OCI-LY7 (cell line): ENCODE data around the gene GTPBP2. TPM values are rescaled to one million over a fixed set of nuclear protein-coding genes. Genes with fewer than 3 reads are reported as not detected.
"Not testable (repeated sequence)": the region's sequence is repeated elsewhere in the genome, so short reads cannot be mapped to it uniquely, and the experiment has no call there.

Experiments
- BruUV-seq: library from RNA; stranded (reverse); fragments of 400-500 nt; replicated peaks from 2 replicates; lab custom pipeline; 2021; lab: Mats Ljungman, UMichigan
- CTCF ChIA-PET: fragments of 300-600 bp; sonication (Branson Sonifier 250); formaldehyde crosslinking; loops from one replicate; lab custom pipeline; 2022; ENCODE audit warnings: antibody characterized with exemption; ENCODE audit not compliant: unreplicated experiment; lab: Charles Lee
- POLR2A ChIA-PET: fragments of 300-600 bp; sonication (Branson Sonifier 250); formaldehyde crosslinking; loops from one replicate; lab custom pipeline; 2022; ENCODE audit warnings: antibody characterized with exemption; lab: Charles Lee
- DNase-seq: peaks from one replicate; pipeline ENCODE4 v3.0.0-alpha.2; 2015; ENCODE audit warnings: low spot score
- H2AFZ ChIP-seq: fragments of 200-600 bp; sonication (generic), shearing (Covaris generic); 2 replicates; pipeline ENCODE4 v1.6.1; 2014; ENCODE audit warnings: mild to moderate bottlenecking, antibody characterized with exemption, low read length, moderate library complexity
- H3K27ac ChIP-seq: fragments of 200-600 bp; sonication (generic); 2 replicates; pipeline ENCODE4 v1.5.1; 2014; ENCODE audit warnings: mixed run types, low read depth, mild to moderate bottlenecking, moderate library complexity, low read length, inconsistent platforms; ENCODE audit not compliant: poor library complexity, severe bottlenecking
- H3K36me3 ChIP-seq: fragments of 200-600 bp; sonication (generic); 2 replicates; pipeline ENCODE4 v1.6.1; 2014; ENCODE audit warnings: mild to moderate bottlenecking, antibody characterized with exemption, low read length, moderate library complexity, mixed read lengths; ENCODE audit not compliant: insufficient read depth
- H3K4me1 ChIP-seq: fragments of 200-600 bp; sonication (generic); 2 replicates; pipeline ENCODE4 v1.5.1; 2014; ENCODE audit warnings: mild to moderate bottlenecking, low read length; ENCODE audit not compliant: insufficient read depth, poor library complexity, severe bottlenecking
- H3K4me2 ChIP-seq: fragments of 200-600 bp; sonication (generic); 2 replicates; pipeline ENCODE4 v1.6.1; 2014; ENCODE audit warnings: mild to moderate bottlenecking, low read length
- H3K4me3 ChIP-seq: fragments of 200-600 bp; sonication (generic); 2 replicates; pipeline ENCODE4 v1.5.1; 2014; ENCODE audit warnings: mild to moderate bottlenecking, low read depth, low read length; ENCODE audit not compliant: poor library complexity, severe bottlenecking
- H3K79me2 ChIP-seq: fragments of 200-600 bp; sonication (generic); 2 replicates; pipeline ENCODE4 v1.6.1; 2016; ENCODE audit warnings: low read depth, mild to moderate bottlenecking, low read length, moderate library complexity, mixed read lengths; ENCODE audit not compliant: insufficient read depth
- H3K9me2 ChIP-seq: fragments of 200-600 bp; sonication (generic); 2 replicates; pipeline ENCODE4 v1.6.1; 2016; ENCODE audit warnings: mild to moderate bottlenecking, low read length, mixed read lengths; ENCODE audit not compliant: insufficient read depth
- H3K9me3 ChIP-seq: fragments of 200-600 bp; sonication (generic); 2 replicates; pipeline ENCODE4 v1.6.1; 2014; ENCODE audit warnings: mild to moderate bottlenecking, mixed run types, low read length, mixed read lengths
- H4K20me1 ChIP-seq: fragments of 200-600 bp; sonication (generic); 2 replicates; pipeline ENCODE4 v1.6.1; 2014; ENCODE audit warnings: mild to moderate bottlenecking, antibody characterized with exemption, low read length, moderate library complexity, mixed read lengths; ENCODE audit not compliant: insufficient read depth
- CTCF ChIP-seq: fragments of 200-600 bp; sonication (generic); conservative IDR thresholded peaks from 2 replicates; pipeline ENCODE4 v1.5.1; 2014; ENCODE audit warnings: mild to moderate bottlenecking, antibody characterized with exemption, low read length, moderate library complexity, mixed read lengths
- EZH2phosphoT487 ChIP-seq: fragments of 200-600 bp; sonication (generic); IDR thresholded peaks from 2 replicates; pipeline ENCODE4 v1.6.1; 2018; ENCODE audit warnings: low read depth, borderline replicate concordance, mild to moderate bottlenecking, mixed run types, antibody characterized with exemption, low read length, moderate library complexity, mixed read lengths
- intact Hi-C: fragments of 100-400 bp; cut with micrococcal nuclease; formaldehyde crosslinking; loops from one replicate; pipeline ENCODE4 v1.10.0; 2022; ENCODE audit not compliant: unreplicated experiment
- total RNA-seq, 2 experiments: library from RNA; depleted of rRNA in 1 of 2; stranded (reverse); fragments of >200 nt in 1 of 2; shearing (Covaris generic) in 1 of 2; gene quantifications; 2 replicates each; pipeline ENCODE4 v1.2.3, GENCODE V29; 2014 to 2022

The GTPBP2 gene
- total RNA-seq, 2 experiments from 2014 or later = 64.8 to 86.5 TPM

- DNase-seq = no peak
- BruUV-seq = no TSS peak
- H3K9me3 ChIP-seq = no peaks in the 10 kb centered on the region
- H3K9me2 ChIP-seq = no peaks in the 10 kb centered on the region
- TF ChIP-seq CTCF = no peak
- TF ChIP-seq EZH2phosphoT487 = no peak
- no peaks in the 10 kb centered on the region for H4K20me1 ChIP-seq
- ChIA-PET CTCF (interaction anchor here (0.6 kb wide), 1 partner anchor 414 kb away, joined by 3 read pairs; no protein-coding TSS in a partner anchor), POLR2A (interaction anchor here (1.7 kb wide), 1 partner anchor 35 kb away, joined by 5 read pairs; no protein-coding TSS in a partner anchor)
- H3K27ac ChIP-seq = no peak overlapping the region
- no peak overlapping the region for H3K4me2 ChIP-seq
- no peak overlapping the region for H3K4me3 ChIP-seq
- no peaks in the 10 kb centered on the region for H3K79me2 ChIP-seq
- no peak overlapping the region for H2AFZ ChIP-seq
- peaks cover 5% of the 10 kb centered on the region; the same call in 1 of the 2 replicates for H3K36me3 ChIP-seq
- H3K4me1 ChIP-seq = peaks cover 10% of the 10 kb centered on the region
- intact Hi-C loops = loop anchor here (5.0 kb wide), 1 partner anchor 337 kb away; no protein-coding TSS in a partner anchor
These were observed 36.3 kb upstream of the GTPBP2 start for GRCh38 chr6:43665376-43665775.

- H4K20me1 ChIP-seq, H3K4me1 ChIP-seq, H3K9me2 ChIP-seq, H3K4me3 ChIP-seq, H3K79me2 ChIP-seq, H3K9me3 ChIP-seq, BruUV-seq, H2AFZ ChIP-seq, CTCF ChIA-PET, DNase-seq, H3K36me3 ChIP-seq, intact Hi-C loops, H3K27ac ChIP-seq, H3K4me2 ChIP-seq: not testable (repeated sequence)
- POLR2A ChIA-PET = interaction anchor here (0.6 to 1.3 kb wide), 2 partner anchors 8 to 27 kb away, joined by 3 to 4 read pairs; partner anchors contain the start of gene MAD2L1BP
These were observed 33.9 kb upstream of the GTPBP2 start for GRCh38 chr6:43662948-43663347.

- H3K36me3 ChIP-seq = no peaks in the 10 kb centered on the region
- intact Hi-C loops = no loop called here
- no peaks in the 10 kb centered on the region for H3K9me3 ChIP-seq
- BruUV-seq = no TSS peak
- no peak overlapping the region for H2AFZ ChIP-seq
- H4K20me1 ChIP-seq = no peaks in the 10 kb centered on the region
- ChIA-PET CTCF (no interaction called here), POLR2A (interaction anchor here (0.5 to 2.3 kb wide), 4 partner anchors 11 to 270 kb away, joined by 3 to 9 read pairs (median 4); partner anchors contain the start of gene GTPBP2)
- no peaks in the 10 kb centered on the region for H3K9me2 ChIP-seq
- TF ChIP-seq EZH2phosphoT487 = no peak
- no peak for TF ChIP-seq CTCF
- H3K4me1 ChIP-seq = no peaks in the 10 kb centered on the region
- no peak overlapping the region for H3K27ac ChIP-seq
- no peak overlapping the region for H3K4me3 ChIP-seq
- no peak overlapping the region for H3K4me2 ChIP-seq
- DNase-seq = no peak
- no peaks in the 10 kb centered on the region for H3K79me2 ChIP-seq
These were observed 29.1 kb upstream of the GTPBP2 start for GRCh38 chr6:43658161-43658560.
